Renal pelvis (tissue), 4 donors: ENCODE data around the gene GSTO1. TPM values are rescaled to one million over a fixed set of nuclear protein-coding genes. Genes with fewer than 3 reads are reported as not detected.

Source experiments
- DNase-seq: peaks from one replicate; pipeline ENCODE4 v3.0.0-alpha.2; 2013
- polyA plus RNA-seq, 3 donors: library from polyadenylated mRNA; unstranded; fragments of 120-200 nt; gene quantifications; one replicate each; pipeline ENCODE4 v1.2.1, GENCODE V29; 2013; ENCODE audit not compliant: insufficient read length in 3 of 3

The GSTO1 gene
- polyA plus RNA-seq, 3 donors, result 81.9 to 92.9 (median 89.2) TPM

- no peak for DNase-seq
Measured at GRCh38 chr10:104300002-104300735, 45.5 kb downstream of the GSTO1 start.

DNA sequence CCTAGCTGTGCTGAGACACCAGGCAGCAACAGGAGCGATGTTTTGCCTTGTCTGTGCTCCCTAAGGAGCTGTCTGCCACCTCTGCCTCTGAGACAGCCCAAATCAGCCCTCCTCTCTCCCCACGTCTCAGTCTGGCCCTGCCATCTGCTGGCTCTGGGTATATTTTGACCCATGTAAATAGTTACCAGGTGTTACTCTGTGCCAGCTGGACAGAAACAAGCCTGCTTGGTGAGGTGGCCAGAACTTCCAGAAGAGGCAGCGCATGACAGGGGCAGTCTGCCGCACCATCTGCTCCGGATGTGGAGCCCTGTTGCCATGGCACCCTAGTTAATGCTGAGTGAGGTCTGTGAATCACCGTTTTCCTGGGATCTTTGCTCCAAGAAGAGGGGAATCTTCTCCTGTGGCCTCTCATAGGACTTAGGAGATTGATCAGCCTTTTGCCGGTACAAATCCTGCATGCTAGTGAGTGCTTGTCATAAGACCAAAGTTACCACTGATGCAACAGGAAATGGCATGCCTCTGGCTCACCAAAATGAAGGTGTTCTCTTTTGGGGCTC lies 46.1 kb downstream of the GSTO1 start:
- peak; percentile 30 for DNase-seq

DNA sequence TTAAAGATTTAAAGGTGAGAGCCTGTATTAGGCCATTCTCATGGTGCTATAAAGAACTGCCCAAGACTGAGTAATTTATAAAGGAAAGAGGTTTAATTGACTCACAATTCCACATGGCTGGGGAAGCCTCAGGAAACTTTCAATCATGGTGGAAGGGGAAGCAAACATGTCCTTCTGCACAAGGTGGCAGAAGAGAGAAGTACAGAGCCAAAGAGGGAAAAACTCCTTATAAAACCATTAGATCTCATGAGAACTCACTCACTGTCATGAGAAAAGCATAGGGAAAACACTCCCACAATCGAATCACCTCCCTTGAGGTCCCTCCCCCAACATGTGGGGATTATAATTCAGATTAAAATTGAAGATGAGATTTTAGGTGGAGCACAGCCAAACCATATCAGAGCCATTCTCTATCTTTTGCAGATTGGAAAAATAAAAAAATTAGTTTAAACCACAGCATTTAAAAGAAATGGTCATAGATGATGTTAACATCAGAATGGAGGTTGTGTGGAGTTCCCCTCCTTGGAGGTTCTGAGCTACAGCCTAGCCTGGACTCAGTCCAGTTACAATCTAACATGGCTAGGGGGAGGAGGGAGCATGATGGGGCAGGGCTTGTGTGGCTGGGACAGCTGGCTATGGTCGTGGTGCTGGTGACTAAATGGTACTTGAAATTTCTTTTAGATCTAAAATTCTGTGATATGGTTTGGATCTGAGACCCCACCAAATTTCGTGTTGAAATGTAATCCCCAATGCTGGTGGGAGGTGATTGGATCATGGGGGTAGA lies 47.4 kb downstream of the GSTO1 start:
- DNase-seq, result no peak

- no peak for DNase-seq
Measured at GRCh38 chr10:104303594-104304355, 49.1 kb downstream of the GSTO1 start.

DNA sequence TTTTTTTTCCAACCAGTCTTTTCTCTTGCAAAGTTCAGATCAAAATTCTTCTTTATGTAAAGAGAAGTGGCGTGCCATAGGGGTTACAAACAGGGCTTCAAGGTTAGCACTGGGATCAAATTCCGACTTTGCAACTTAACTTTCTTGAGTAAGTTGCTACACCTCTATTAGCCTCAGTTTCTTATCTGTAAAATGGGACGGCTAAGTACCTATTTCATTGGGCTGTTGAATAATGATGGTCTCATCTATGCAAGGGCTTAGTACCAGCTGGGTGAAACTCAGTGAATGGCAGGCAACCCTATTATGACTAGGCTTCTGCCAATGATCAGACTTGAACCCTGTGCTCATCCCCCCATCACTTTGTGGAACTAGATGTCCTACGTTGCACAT lies 49.7 kb downstream of the GSTO1 start:
- DNase-seq, result no peak

GRCh38 chr10:104304927-104305326 lies 50.2 kb downstream of the GSTO1 start:
- DNase-seq, result no peak

DNA sequence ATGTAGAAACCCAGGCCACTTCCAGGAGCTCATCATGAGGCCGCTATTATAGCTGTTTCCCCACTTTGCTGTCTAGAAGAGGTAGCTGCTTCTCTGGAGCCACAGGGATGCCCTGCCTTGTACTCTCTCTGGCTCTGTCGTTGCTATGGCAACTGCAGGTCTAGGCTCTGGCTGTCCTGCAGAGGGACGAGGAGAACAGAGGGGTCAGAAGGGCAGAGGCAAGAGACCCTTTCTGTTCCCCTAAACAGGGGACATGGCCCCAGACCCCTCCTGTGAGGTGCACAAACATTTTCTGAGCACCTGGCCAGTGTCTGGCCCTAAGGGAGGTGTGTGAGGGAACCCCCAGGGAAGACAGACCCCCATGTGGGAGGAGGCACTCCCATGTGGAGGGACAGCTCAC lies 52.2 kb downstream of the GSTO1 start:
- no peak for DNase-seq

DNA sequence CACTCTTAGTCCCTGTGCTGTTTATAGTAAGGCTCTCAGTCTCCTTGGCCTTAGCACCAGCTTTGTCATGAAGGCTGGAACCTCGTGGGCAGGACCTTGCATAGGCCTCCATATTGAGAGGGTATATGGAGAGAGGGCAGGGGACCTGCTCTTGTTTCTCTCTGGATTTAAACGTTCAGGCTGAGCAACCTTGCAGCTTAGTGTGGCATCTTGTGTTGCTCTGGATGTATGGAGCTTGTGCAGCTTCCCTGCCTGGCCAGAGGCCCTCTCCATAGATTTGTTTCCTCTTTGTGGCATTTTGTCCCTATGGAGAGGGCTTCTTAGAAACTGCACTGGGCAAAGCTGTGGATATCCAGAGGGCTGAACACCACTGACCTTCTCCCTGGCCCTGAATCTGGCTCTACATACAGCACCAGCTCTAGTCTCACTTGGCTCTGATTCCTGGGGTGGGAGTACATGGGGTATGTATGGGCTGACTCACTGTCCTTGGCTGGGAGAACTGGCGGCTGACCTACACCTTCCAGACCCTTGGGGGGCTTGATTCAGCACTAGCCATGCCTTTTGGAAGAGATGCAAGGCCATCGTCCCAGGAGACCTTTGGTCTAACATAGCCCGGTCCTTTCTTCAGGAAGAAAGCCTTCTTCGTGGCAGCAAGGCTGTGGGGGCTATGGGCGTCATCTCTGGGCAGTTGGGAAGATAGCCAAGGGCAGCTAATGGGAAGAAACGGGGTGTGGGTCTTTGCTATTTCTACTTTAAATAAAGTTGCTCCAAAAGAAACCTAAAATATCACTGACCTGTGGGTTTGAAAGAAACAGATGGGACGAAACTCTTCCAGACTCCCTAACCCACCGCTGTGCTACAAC lies 53.1 kb downstream of the GSTO1 start:
- DNase-seq, result no peak

GRCh38 chr10:104308439-104308903 lies 53.8 kb downstream of the GSTO1 start:
- no peak for DNase-seq

DNA sequence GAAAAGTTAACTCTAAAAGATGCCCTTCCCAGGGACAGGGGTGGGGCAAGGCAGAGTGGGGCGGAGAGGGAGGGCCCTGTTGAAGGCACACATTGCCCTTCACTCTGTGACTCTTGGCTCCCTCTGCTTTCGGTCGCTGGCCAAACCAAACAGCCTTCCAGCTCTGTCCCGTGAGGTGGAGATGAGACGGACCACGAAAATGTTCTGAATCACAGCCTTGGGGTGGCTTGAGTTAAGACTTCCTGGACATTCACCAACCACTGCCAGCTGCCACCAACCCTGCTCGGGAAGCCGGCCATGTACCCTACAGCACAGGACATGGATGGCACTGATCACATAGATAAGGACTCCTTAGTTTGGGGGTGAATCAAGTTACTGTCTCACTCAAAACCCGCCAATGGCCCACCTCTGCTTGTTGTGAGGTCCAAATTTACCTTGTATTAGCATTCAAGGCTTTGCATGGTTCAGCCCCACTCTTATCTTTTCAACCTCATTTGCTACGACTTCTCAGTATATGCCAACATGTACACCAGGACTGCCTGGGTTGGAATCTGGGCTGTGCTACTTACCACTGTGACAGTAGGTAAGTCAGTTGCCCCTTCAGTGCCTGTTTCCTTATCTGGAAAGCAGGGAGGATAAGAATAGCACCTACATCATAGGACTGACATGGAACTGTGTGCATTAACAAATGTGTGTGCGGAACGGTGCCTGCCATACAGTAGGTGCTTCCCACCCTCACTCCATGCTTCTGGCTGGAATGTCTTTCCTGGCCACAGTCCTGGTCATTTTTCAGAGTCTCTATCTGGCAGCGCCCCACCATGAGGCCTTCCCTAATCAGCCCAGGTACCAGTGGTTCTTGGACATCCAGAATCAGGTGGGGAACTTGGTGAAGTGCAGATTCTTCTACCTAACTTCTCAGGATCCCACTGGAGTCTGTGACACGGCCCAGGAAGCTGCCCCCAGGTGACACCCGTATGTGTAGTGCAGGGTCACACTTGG lies 55.6 kb downstream of the GSTO1 start:
- no peak for DNase-seq

DNA sequence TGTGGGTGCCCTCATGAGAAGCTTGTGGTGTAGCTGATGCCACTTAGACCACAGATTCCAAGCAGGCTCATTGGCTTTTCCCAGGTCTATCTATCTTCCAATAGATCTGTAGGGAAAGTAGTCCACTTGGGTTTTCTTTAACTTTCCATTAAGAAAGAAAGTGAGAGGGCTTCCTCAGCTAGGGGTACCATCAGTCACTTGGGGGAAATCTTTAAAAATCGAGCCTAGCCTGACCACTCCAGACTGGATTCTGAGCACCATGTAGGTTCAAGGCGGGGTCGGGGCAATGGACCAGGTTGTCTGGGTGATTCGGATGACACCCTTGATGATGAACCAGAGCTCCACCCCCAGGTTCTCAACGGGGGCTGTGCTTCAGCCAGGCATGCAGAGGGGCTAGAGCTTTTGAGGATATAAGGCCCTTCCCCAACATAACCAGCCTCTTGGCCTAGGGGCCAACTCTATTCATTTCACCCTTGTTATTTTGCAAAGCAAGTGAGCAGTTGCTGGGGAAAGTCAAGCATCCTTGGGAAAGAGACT lies 56.6 kb downstream of the GSTO1 start:
- DNase-seq, result no peak

DNA sequence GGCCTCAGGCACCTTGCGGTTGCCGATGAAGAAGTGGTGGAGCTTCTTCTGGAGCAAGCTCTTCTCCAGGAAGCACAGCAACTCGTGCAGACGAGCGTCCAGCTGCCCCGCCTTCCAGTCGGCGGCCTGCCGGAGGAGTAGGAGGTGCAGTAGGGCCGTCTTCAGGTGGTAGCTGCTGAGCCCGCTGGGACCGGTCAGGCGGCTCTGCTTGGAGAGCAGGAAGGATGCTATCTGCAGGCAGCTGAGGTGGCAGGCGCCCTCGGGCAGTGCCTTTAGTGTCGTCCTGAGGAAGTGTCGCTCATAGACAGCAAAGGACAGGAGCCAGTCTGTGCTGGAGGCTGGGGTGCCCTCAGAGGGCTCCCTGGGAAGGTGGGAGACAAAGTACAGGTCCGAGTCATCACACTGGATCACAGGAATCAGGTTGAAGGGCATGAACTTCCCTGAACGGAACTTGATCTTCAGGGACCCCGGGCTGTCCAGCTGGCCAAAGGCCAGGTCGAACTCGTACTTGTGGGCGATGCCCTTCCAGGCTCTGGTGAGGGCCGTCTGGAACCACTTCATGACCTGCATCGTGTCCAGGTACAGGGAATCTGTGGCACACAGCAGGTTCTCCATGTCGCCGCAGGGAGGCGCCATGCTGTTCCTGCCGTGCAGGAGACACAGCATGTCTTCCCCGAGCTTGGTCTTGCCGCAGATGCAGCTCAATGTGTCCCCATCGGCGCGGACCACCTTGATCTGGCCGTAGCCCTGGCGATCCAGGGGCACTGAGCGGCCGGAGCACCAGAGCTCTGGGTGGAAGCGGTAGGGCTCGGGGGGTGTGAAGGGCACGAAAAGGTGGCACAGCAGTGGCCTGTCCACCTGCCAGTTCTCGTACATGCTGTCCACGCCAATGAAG lies 60.1 kb downstream of the GSTO1 start:
- no peak for DNase-seq

DNA sequence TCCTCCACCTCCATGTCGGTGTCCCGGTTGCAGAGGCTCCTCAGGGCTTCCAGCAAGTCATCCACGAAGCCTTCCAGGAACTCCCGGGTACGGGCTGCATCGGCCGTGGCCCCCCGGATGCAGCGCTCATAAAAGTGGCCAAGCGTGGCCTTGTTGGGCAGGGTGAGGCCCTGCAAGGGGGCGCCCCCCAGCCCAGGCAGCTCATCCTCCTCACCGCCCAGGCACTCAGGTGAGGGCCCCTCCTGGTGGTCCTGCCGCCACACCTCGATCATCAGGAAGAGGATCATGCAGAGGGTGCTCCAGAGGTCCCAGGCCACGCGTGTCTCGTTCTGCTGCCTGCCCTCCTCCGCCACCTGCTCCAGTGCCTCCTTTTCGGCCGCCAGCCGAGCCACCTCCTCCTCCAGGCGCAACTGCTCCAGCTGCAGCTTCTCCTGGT lies 60.8 kb downstream of the GSTO1 start:
- DNase-seq, result no peak

GRCh38 chr10:104316321-104317099 lies 61.8 kb downstream of the GSTO1 start:
- DNase-seq, result no peak
